ENCODE measurements around the gene LSAMP.

- TF ChIP-seq CTCF (IDR thresholded peaks at IDR 0.05) (no peak), POLR2AphosphoS5 (IDR thresholded peaks at IDR 0.05; ENCODE audit: low read depth, low read length) (no peak), REST (IDR thresholded peaks at IDR 0.05; ENCODE audit: insufficient read depth in 1 of 2, low read depth in 2 of 2, low read length in 1 of 2) (no peak), SIN3A (IDR thresholded peaks at IDR 0.05; ENCODE audit: borderline replicate concordance, insufficient read depth, low read depth, low read length) (no peak)
Measured at GRCh38 chr3:116155841-116156240, 289.4 kb downstream of the LSAMP start.
